IMR-90 (cell line): ENCODE data around the gene ZNF778. TPM values are rescaled to one million over a fixed set of nuclear protein-coding genes. Genes with fewer than 3 reads are reported as not detected.

Experiments
- ATAC-seq: fragments of 200-7000 bp; cut with Tn5 transposase; 2 replicates; pipeline ENCODE4 v1.9.1; 2020; ENCODE audit warnings: low read depth, mild to moderate bottlenecking, moderate library complexity
- BruUV-seq: library from RNA; stranded (reverse); fragments of 400-500 nt; replicated peaks from 2 replicates; lab custom pipeline; 2021; lab: Mats Ljungman, UMichigan
- CTCF ChIA-PET: fragments of 300-600 bp; formaldehyde crosslinking; extraction: SDS; loops from one replicate; lab custom pipeline; 2021; ENCODE audit warnings: antibody characterized with exemption; lab: Yijun Ruan, JAX
- POLR2A ChIA-PET: fragments of 300-600 bp; sonication (Branson Sonifier 250); formaldehyde crosslinking; loops from one replicate; lab custom pipeline; 2022; ENCODE audit warnings: antibody characterized with exemption; ENCODE audit not compliant: unreplicated experiment; lab: Charles Lee
- DNase-seq: peaks from one replicate; pipeline ENCODE4 v3.0.0; 2013
- H2AFZ ChIP-seq: replicated peaks from 2 replicates; pipeline ENCODE3; 2013; ENCODE audit warnings: low read length, mild to moderate bottlenecking; ENCODE audit not compliant: poor library complexity
- H2AK5ac ChIP-seq: 2 replicates; pipeline ENCODE4 v1.6.1; 2013; ENCODE audit warnings: low read depth, low read length, inconsistent platforms
- H2AK9ac ChIP-seq: replicated peaks from 2 replicates; pipeline ENCODE3; 2013; ENCODE audit warnings: mild to moderate bottlenecking, low read depth, low read length, moderate library complexity; ENCODE audit not compliant: poor library complexity
- H2BK120ac ChIP-seq: 2 replicates; pipeline ENCODE4 v1.6.1; 2013; ENCODE audit warnings: low read depth, low read length, inconsistent platforms
- H2BK15ac ChIP-seq: 3 replicates; pipeline ENCODE4 v1.6.1; 2013; ENCODE audit warnings: low read depth, low read length, inconsistent platforms
- H2BK20ac ChIP-seq: 2 replicates; pipeline ENCODE4 v1.6.1; 2013; ENCODE audit warnings: low read depth, mild to moderate bottlenecking, inconsistent platforms, low read length, moderate library complexity
- H2BK5ac ChIP-seq: 2 replicates; pipeline ENCODE4 v1.6.1; 2013; ENCODE audit warnings: mild to moderate bottlenecking, low read depth, low read length, inconsistent platforms; ENCODE audit not compliant: poor library complexity, severe bottlenecking
- H3K14ac ChIP-seq: replicated peaks from 2 replicates; pipeline ENCODE4 v1.6.1; 2013; ENCODE audit warnings: low read depth, low read length, inconsistent platforms
- H3K18ac ChIP-seq: 2 replicates; pipeline ENCODE4 v1.6.1; 2013; ENCODE audit warnings: low read depth, low read length, control low read depth
- H3K23ac ChIP-seq: 2 replicates; pipeline ENCODE4 v1.6.1; 2013; ENCODE audit warnings: low read depth, low read length, inconsistent platforms
- H3K27ac ChIP-seq: 2 replicates; pipeline ENCODE4 v1.5.1; 2013; ENCODE audit warnings: mild to moderate bottlenecking, control low read depth, low read length; ENCODE audit not compliant: insufficient read depth
- H3K27me3 ChIP-seq: 2 replicates; pipeline ENCODE4 v1.6.1; 2013; ENCODE audit warnings: low read length; ENCODE audit not compliant: control insufficient read depth, insufficient read depth
- H3K36me3 ChIP-seq: 2 replicates; pipeline ENCODE4 v1.6.1; 2013; ENCODE audit warnings: low read length, mixed read lengths; ENCODE audit not compliant: control insufficient read depth, insufficient read depth
- H3K4ac ChIP-seq: 2 replicates; pipeline ENCODE4 v1.6.1; 2013; ENCODE audit warnings: low read depth, low read length, inconsistent platforms
- H3K4me1 ChIP-seq: 2 replicates; pipeline ENCODE4 v1.6.1; 2013; ENCODE audit warnings: low read length, mixed read lengths; ENCODE audit not compliant: control insufficient read depth, insufficient read depth
- H3K4me2 ChIP-seq: 2 replicates; pipeline ENCODE4 v1.6.1; 2013; ENCODE audit warnings: low read depth, mild to moderate bottlenecking, control low read depth, low read length, moderate library complexity
- H3K4me3 ChIP-seq: 2 replicates; pipeline ENCODE4 v1.5.1; 2013; ENCODE audit warnings: low read depth, mild to moderate bottlenecking, control low read depth, low read length, moderate library complexity; ENCODE audit not compliant: insufficient read depth
- H3K56ac ChIP-seq: 2 replicates; pipeline ENCODE4 v1.6.1; 2013; ENCODE audit warnings: low read length, inconsistent platforms; ENCODE audit not compliant: insufficient read depth; ENCODE audit errors: extremely low read depth
- H3K79me1 ChIP-seq, 2 experiments: 2 replicates each; pipeline ENCODE4 v1.6.1; 2013; ENCODE audit warnings: low read length in 2 of 2, inconsistent platforms in 1 of 2, low read depth in 1 of 2
- H3K9ac ChIP-seq: 2 replicates; pipeline ENCODE4 v1.6.1; 2013; ENCODE audit warnings: low read depth, low read length, control low read depth
- H3K9me1 ChIP-seq: 2 replicates; pipeline ENCODE4 v1.6.1; 2013; ENCODE audit warnings: low read length, inconsistent platforms; ENCODE audit not compliant: insufficient read depth
- H3K9me3 ChIP-seq: 2 replicates; pipeline ENCODE4 v1.6.1; 2013; ENCODE audit warnings: low read length; ENCODE audit not compliant: control insufficient read depth, insufficient read depth
- H4K20me1 ChIP-seq: 2 replicates; pipeline ENCODE4 v1.6.1; 2013; ENCODE audit warnings: low read length, inconsistent platforms; ENCODE audit not compliant: insufficient read depth
- H4K5ac ChIP-seq: 2 replicates; pipeline ENCODE4 v1.6.1; 2013; ENCODE audit warnings: mild to moderate bottlenecking, low read depth, low read length, control low read depth
- H4K8ac ChIP-seq, 2 experiments: 2 replicates each; pipeline ENCODE4 v1.6.1; 2013; ENCODE audit warnings: low read depth in 2 of 2, low read length in 2 of 2, control low read depth in 1 of 2, inconsistent platforms in 1 of 2
- H4K91ac ChIP-seq: 2 replicates; pipeline ENCODE4 v1.6.1; 2013; ENCODE audit warnings: low read depth, low read length, inconsistent platforms; ENCODE audit not compliant: insufficient read depth
- CEBPB ChIP-seq: IDR thresholded peaks from 2 replicates; pipeline ENCODE4 v1.6.1; 2012; ENCODE audit warnings: low read depth, low read length, improper control_type of control experiment
- WGBS, 2 experiments: methylation state at CpG; one replicate each; pipeline versions ENCODE4 v1.1.5 to v1.1.7; 2013; ENCODE audit warnings: missing lambda C conversion rate in 2 of 2; ENCODE audit not compliant: insufficient read length in 1 of 2; ENCODE audit errors: extremely low coverage in 2 of 2; 5-methylcytosine and 5-hydroxymethylcytosine counted together
- dilution Hi-C: fragments of 300-500 bp; cut with HindIII; formaldehyde crosslinking; loops from one replicate; pipeline ENCODE4 v1.14.3; 2018; ENCODE audit warnings: low sequenced_read_pairs; ENCODE audit not compliant: unreplicated experiment
- in situ Hi-C: fragments of 300-500 bp; cut with MboI; formaldehyde crosslinking; loops from 3 replicates; pipeline ENCODE4 v1.14.3; 2019; ENCODE audit warnings: low sequenced_read_pairs, inconsistent platforms, mixed read lengths
- intact Hi-C: fragments of 100-400 bp; cut with micrococcal nuclease; formaldehyde crosslinking; loops from 2 replicates; pipeline ENCODE4 v1.10.0; 2022
- polyA plus RNA-seq, 3 experiments: library from polyadenylated mRNA; depleted of rRNA; stranded (reverse); fragments of >200 nt; gene quantifications; 2 replicates each; pipeline ENCODE4 v1.2.3, GENCODE V29; 2012; ENCODE audit warnings: low replicate concordance in 1 of 3
- total RNA-seq: library from RNA; depleted of rRNA; stranded (reverse); fragments of >200 nt; gene quantifications from 2 replicates; pipeline ENCODE4 v1.2.3, GENCODE V29; 2012
- TF ChIP-seq, protein P1 (sequence below): conservative IDR thresholded peaks from 2 replicates; pipeline ENCODE4 v1.5.1; 2012; ENCODE audit warnings: mild to moderate bottlenecking, low read depth, low read length, improper control_type of control experiment

Gene ZNF778
- total and polyA plus RNA-seq, 2 of the 4 experiments (the other 2 are of a cell fraction): 5.6 to 9.9 TPM

- Histone ChIP-seq H3K4me1 (no peaks in the 10 kb centered on the region), H2BK15ac (no peak overlapping the region; the same call in 2 of the 3 replicates), H3K14ac (0 out of 2 replicates have a peak overlapping the region, but pooled peaks have one; percentile 52), H2AFZ (peak overlapping the region; percentile 90), H3K4ac (peak overlapping the region; percentile 67), H3K23ac (peak overlapping the region; percentile 33; the same call in 1 of the 2 replicates), H2BK120ac (peak overlapping the region; percentile 34; the same call in 1 of the 2 replicates), H4K5ac (peak overlapping the region; percentile 42; the same call in 1 of the 2 replicates), H3K36me3 (no peaks in the 10 kb centered on the region), H3K18ac (no peak overlapping the region), H4K20me1 (no peaks in the 10 kb centered on the region), H3K27me3 (no peaks in the 10 kb centered on the region), H3K4me3 (peak overlapping the region; percentile 32), H3K27ac (no peak overlapping the region; the same call in 1 of the 2 replicates), H2BK5ac (no peak overlapping the region), H3K79me1 (peaks cover 0 to 3% of the 10 kb centered on the region in 2 experiments; a peak in 1 of 4 replicates), H4K8ac (peak overlapping the region; percentile 40 to 82; a peak in 3 of 4 replicates), H3K9ac (peak overlapping the region; percentile 30; the same call in 1 of the 2 replicates), H2AK5ac (peak overlapping the region; percentile 33), H3K9me1 (no peaks in the 10 kb centered on the region), H2AK9ac (peak overlapping the region; percentile 90), H3K9me3 (no peaks in the 10 kb centered on the region), H2BK20ac (no peak overlapping the region), H3K4me2 (peak overlapping the region; percentile 67), H4K91ac (no peak overlapping the region; the same call in 1 of the 2 replicates), H3K56ac (no peak overlapping the region)
- in situ Hi-C loops (no loop called here), dilution Hi-C loops (no loop called here), intact Hi-C loops (no loop called here)
- DNase-seq (no peak), ATAC-seq (peak; percentile 65)
- POLR2A ChIA-PET: no interaction called here
- no TSS peak for BruUV-seq
- no peak for TF ChIP-seq CEBPB
- TF ChIP-seq, protein P1, sequence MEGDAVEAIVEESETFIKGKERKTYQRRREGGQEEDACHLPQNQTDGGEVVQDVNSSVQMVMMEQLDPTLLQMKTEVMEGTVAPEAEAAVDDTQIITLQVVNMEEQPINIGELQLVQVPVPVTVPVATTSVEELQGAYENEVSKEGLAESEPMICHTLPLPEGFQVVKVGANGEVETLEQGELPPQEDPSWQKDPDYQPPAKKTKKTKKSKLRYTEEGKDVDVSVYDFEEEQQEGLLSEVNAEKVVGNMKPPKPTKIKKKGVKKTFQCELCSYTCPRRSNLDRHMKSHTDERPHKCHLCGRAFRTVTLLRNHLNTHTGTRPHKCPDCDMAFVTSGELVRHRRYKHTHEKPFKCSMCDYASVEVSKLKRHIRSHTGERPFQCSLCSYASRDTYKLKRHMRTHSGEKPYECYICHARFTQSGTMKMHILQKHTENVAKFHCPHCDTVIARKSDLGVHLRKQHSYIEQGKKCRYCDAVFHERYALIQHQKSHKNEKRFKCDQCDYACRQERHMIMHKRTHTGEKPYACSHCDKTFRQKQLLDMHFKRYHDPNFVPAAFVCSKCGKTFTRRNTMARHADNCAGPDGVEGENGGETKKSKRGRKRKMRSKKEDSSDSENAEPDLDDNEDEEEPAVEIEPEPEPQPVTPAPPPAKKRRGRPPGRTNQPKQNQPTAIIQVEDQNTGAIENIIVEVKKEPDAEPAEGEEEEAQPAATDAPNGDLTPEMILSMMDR: 0 out of 2 replicates have a peak, but pooled peaks have one; percentile 0
- WGBS, 2 experiments: 1% methylated on average over 15 of the region's 44 CpGs; no CpG with 5 or more reads in 1 of the 2 experiments
- CTCF ChIA-PET: no interaction called here
Observed at GRCh38 chr16:89257281-89257731, 39.8 kb downstream of the ZNF778 start.
